HG02642 (cell line): Measurements from ENCODE around the gene CADM3.

ENCODE experiments used
- ATAC-seq: cut with Tn5 transposase; IDR thresholded peaks from one replicate; pipeline ENCODE4 v1.9.1; 2021; ENCODE audit warnings: mild to moderate bottlenecking; ENCODE audit not compliant: unreplicated experiment, poor library complexity

The CADM3 gene

GRCh38 chr1:159204161-159205141 is 33.0 kb downstream of the CADM3 start, which contains the start of gene ACKR1:
ACKR1 (plus strand) TSS chr1:159204875; CDS start chr1:159204960, 85 bp downstream.
- no peak for ATAC-seq

GRCh38 chr1:159205225-159205624 is 33.8 kb downstream of the CADM3 start:
- ATAC-seq, result no peak

- no peak for ATAC-seq
Observed at GRCh38 chr1:159206110-159206509, 34.7 kb downstream of the CADM3 start.

- ATAC-seq, result no peak
Observed at GRCh38 chr1:159207080-159207479, 35.7 kb downstream of the CADM3 start.

DNA sequence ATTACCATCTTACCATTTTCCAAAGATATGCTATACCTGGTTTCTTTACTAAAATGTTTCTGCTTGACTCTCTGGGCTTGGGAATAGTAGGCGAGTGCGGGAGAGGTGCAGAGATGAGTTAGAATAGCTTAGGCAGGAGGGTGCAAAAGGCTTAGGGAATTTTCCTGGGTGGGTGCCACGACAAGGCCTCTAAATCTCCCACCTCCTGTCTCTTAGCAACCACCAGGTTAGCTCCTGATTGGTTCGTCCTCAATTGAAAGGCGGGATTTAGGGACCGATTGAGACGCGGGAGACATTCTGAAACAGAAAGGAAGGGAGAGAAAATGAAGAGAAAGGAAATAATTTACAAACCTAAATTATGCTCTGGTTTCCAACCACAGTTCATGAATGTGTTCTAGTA is 36.4 kb downstream of the CADM3 start:
- ATAC-seq, result no peak

DNA sequence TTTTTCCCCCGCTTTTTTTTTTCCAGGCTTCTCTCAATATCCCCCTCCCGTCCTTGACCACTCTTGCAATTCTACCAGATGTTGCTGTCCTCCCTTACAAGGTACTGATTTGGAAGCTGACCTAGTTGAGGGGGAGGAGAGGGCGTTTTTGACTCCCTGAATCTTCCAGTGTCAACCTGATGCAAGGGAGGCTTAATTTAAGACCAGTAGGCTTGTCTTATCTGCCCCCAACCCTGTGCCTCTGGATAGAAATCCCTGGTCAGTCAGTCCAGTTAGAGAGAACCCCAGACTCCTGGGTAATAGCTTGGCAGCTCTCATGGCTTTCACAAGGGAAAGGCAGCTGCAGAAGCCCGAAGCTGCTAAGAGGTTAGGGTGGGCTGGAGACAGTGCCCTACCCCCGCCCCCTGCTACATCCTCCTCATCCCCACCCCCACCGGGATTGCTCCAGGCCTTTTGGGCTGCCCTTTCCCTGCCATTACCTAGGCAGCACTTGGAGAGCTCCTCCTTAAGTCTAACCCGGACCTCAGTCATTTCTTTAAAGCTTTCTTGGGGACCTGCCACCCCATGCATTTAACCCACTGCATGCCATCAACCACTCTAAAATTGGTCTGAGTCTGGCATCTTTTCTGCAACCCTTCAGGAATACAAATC is 36.9 kb downstream of the CADM3 start:
- ATAC-seq, result no peak

GRCh38 chr1:159209061-159209460 is 37.6 kb downstream of the CADM3 start:
- ATAC-seq, result no peak

DNA sequence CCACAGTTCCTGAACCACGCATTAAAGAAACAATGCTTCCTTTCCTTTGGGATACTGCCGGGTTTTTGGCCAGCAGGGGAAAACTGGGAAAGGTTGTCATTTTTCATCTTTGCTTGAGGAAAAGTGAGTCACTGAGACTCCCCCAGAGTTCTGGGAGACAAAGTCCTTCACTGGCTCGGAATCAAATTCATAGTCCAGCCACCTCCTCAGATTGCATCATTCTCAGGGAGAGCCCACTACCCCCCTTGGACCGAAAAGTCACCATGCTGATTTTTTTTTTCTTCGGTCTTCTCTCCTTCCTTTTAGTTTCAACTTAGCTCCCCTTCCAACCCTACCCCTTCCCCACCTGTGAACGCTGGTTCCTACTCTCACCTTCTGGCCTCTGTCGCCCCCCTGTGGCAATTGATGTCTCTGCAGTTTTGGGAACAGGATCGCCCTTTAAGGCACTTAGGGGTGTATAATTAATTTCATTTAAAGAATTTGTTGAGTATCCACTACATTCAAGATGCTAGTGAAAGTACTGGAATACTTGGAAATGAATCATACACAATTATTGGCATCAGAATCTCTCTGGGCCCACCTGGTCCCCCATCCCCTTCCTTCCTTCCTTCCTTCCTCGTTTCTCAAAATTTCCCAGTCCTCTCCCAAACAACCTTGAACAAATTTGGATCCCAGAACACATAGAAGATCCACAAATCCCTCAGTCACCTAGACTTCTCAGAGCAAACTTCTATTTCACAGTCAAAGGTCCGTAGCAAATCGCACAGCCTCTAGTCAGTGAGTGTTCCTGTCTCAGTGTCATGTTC is 40.1 kb downstream of the CADM3 start:
- ATAC-seq, result no peak

DNA sequence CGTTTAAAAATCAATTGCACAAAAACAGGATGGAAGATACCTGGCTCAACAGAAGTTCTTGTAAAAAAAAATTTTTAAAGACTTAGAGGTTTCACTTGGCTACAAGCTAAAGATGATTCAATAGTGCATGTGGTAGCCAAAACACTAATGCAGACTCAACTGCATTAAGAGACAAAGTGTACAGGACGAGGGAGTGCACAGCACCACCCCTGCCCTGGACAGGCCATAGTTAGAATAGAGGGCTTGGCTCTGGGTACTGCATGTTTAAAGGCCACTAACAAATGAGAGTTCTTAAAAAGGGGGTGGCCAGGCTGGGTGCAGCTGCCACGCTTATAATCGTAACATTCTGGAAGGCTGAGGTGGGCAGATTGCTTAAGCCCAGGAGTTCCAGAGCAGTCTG is 41.2 kb downstream of the CADM3 start:
- ATAC-seq, result no peak

GRCh38 chr1:159214149-159214760 is 42.8 kb downstream of the CADM3 start:
- peak; percentile 67 for ATAC-seq

- ATAC-seq, result no peak
Observed at GRCh38 chr1:159218649-159219636, 47.5 kb downstream of the CADM3 start.

DNA sequence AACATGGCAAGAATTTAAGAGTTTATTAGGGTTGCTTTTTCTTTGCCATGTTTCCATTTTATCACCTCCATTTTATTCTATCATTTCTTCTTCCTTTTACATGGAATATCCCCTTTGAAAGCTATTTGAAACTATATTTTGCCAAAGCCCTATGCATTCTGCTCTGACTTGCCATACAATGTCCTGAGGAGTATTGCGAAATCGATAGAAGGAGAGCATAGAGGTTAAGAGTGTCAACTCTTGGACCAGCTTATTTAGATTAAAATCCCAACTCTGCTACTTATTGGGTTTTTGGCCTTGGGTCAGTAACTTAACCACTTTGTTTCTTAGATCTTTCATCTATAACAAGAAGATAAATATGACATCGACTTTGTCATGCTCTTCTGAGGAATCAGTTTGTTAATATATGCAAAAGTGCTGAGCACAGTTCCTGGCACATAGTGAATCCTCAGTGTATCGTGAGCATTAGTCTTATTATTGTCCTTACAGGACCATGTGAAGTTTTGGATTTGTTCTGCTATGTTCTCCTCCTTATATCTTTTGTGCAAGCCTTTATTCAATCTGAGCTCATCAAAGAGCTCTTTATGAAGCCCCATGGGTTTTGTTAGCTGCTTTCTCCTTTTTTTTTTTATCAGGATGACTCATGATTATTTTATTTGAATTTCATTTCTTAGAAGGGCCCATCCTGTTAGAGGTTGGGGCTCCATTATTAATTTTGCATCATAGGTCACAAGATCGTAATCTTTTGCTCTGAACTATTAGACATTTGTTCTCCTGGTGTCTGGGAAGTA is 50.9 kb downstream of the CADM3 start:
- no peak for ATAC-seq

DNA sequence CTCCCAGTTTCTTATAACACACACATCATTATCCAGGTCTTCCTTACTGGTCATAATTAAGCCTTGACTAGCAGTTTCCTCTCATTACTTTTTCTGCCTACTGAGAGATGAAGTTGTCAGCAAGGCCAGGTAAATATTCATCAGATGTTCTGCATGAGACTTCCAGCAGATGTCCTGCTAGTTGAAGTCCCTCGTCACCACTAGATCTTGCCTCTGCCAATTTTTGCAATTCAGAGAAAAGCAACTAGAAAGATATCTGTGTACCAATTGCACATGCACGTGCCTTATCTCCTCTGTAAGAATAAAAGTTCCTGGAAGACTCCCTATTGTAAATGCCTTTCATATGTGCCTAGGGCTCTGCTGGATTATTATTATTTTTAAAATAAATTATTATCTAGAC is 51.6 kb downstream of the CADM3 start:
- ATAC-seq, result no peak

GRCh38 chr1:159228554-159228953 is 57.1 kb downstream of the CADM3 start:
- no peak for ATAC-seq

DNA sequence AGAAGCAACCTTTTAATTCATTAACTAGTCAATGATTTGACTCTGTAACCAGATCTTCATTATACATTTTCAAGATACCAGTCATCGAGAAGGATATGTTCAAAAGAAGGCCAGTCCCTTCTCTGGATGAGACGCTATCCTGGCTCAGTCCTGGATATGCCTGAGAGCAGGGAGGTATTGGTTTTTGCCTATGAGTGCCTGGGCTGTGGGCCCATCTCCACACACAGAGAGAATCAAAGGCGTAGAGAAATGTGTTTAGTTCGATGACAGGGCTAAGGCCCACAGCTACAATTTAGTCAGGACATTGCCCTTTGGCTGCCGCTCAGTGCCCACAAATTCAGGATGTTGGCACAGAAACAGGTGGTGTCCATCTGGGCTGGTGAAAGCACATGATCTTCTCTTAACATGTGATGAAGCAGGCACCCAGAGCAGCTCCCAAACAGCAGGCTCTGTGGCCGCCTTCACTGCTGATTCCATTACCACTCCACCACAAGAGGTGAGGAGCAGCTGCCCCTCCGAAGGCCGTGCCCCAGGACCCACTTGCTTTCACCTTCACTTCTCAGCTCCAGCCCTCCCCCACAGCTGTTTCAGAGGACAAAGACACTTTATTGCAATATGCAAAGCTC is 58.0 kb downstream of the CADM3 start:
- no peak for ATAC-seq

- no peak for ATAC-seq
Observed at GRCh38 chr1:159229896-159230295, 58.5 kb downstream of the CADM3 start.

DNA sequence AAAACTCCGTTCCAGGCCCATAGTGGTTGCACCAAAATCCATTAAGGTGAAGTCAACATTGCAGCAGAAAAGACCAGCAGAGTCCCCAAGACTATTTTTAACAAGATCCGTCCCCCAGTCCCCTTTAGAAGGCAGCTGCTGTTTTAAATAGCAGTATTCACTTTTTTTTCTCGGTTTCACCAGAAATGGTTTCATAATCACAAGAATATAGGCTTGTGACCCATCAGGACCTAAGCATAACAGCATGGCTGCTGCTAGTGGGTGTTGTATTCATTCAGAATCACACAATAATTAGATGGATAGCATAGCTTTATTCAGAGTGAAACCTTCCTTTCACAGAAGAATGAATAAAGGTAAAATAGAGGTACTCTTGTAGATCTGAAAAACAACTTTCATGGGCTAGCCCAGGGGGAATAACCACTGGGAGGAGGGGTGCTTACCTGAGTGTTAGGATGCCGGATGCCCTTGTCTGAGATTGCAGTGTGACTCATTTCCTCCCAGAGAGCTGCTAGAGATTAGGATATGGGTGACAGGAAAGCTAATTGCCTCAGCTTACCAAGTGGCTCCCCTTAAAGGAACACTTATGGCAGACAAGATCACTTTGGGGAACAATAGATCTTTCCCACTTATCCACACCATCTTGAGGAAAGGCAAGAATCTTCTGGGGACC is 68.3 kb downstream of the CADM3 start:
- peak; percentile 69 for ATAC-seq
